ENCODE measurements around the gene ANAPC7.

ANAPC7 gene

DNA sequence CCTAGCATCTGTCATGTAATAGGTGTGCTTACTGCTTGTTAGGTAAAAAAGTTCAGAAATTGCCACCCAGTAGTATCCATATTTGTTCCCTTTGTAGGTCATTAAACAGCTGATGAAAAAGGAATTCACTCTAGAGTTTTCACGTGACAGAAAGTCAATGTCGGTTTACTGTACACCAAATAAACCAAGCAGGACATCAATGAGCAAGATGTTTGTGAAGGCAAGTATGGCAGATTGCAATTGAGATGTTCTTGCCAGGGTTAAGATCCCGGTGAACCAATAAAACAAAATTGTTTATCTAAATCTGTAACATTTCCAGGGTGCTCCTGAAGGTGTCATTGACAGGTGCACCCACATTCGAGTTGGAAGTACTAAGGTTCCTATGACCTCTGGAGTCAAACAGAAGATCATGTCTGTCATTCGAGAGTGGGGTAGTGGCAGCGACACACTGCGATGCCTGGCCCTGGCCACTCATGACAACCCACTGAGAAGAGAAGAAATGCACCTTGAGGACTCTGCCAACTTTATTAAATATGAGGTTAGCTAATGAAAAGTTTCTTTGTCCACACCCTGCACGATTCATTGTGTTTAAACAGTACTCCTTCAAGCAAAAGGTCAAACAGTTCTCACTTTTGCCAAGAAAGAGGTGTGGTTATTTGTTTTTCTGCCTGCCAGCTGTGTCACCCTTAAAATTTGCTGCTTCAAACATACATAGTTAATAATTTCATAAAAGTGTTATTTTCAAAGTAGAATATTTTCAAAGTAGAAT lies 64.1 kb downstream of the ANAPC7 start:
- no peaks in the 10 kb centered on the region for H4K20me1 ChIP-seq (ENCODE audit: insufficient read depth, low read length, poor library complexity, severe bottlenecking)
- no peaks in the 10 kb centered on the region for H3K9me2 ChIP-seq (replicated peaks; ENCODE audit: low read depth, low read length)
- no peak for TF ChIP-seq CTCF (conservative IDR thresholded peaks at IDR 0.05; ENCODE audit: low read length)
- no peak for TF ChIP-seq EZH2phosphoT487 (IDR thresholded peaks at IDR 0.05; ENCODE audit: borderline replicate concordance)
- H3K4me2 ChIP-seq (ENCODE audit: low read depth, low read length, poor library complexity, severe bottlenecking): no peak overlapping the region
- H3F3A ChIP-seq (ENCODE audit: low read depth): no peaks in the 10 kb centered on the region
- H3K9me3 ChIP-seq (ENCODE audit: insufficient read depth, low read depth, low read length): no peaks in the 10 kb centered on the region
- H2AFZ ChIP-seq (ENCODE audit: low read length): no peak overlapping the region
- no peak overlapping the region for H3K4me3 ChIP-seq (ENCODE audit: low read length, poor library complexity, severe bottlenecking)
- H3K4me1 ChIP-seq (ENCODE audit: insufficient read depth, low read length, poor library complexity, severe bottlenecking): no peaks in the 10 kb centered on the region
- no peak overlapping the region for H3K9ac ChIP-seq (ENCODE audit: low read depth, low read length, poor library complexity, severe bottlenecking)
- H3K27me3 ChIP-seq (ENCODE audit: insufficient read depth, low read length, poor library complexity, severe bottlenecking): no peaks in the 10 kb centered on the region
- no peaks in the 10 kb centered on the region for H3K79me2 ChIP-seq (ENCODE audit: insufficient read depth, low read length)
- peaks cover 99% of the 10 kb centered on the region for H3K36me3 ChIP-seq (ENCODE audit: insufficient read depth, low read length)

DNA sequence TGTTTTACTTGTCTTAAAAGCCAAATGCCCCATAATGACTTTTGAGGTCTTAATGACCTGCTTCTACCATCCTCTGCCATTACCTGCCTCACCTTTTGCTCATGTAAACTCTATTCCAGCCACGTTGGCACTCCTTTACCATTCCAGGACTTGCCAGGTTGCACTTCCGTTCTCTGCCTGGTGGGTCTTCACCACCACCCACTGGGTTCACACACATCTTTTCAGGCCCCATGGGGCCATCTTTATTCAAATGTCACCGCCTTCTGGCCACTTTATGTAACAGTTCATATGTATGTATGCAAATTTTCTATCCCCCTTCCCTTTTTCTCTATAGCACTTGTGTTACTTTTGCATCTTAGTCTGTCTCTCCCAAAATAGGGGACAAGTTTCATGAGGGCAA lies 64.8 kb downstream of the ANAPC7 start:
- H4K20me1 ChIP-seq (ENCODE audit: insufficient read depth, low read length, poor library complexity, severe bottlenecking): peaks cover under 1% of the 10 kb centered on the region
- no peak overlapping the region for H2AFZ ChIP-seq (ENCODE audit: low read length)

DNA sequence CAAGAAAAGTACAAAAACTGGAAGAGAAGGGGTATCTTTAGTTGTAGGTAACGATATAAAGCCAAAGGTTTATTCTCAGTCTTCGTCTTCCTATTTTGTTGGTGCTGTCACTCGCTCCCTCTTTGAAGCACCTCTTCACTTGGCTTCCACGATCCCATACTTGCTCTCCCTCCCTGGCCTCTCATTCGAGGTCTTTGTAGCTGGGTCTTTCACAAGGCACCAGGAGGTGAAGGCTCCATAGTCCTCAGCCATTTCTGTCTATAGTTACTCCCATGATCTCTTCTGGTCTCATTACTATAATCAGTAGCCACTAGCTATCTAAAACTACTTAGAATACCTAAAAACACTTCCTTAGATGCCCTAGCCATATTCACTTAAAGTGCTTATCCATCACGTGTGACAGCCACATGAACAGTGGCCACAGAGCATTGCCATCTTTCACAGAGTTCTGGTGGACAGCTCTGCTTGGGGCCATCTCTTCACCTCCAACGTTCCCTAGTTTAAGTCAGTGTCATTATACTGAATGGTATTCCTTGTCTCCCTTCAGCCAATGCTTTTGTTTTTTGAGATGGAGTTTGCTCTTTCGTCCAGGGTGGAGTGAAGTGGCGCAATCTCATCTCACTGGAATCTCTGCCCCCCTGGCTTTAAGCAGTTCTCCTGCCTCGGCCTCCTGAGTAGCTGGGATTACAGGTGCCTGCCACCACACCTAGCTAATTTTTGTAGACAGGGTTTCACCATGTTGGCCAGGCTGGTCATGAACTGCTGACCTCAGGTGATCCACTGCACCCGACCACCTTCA lies 65.4 kb downstream of the ANAPC7 start:
- no peak overlapping the region for H3K4me2 ChIP-seq (ENCODE audit: low read depth, low read length, poor library complexity, severe bottlenecking)
- H3K79me2 ChIP-seq (ENCODE audit: insufficient read depth, low read length): no peaks in the 10 kb centered on the region
- no peak for TF ChIP-seq CTCF (conservative IDR thresholded peaks at IDR 0.05; ENCODE audit: low read length)
- no peak for TF ChIP-seq EZH2phosphoT487 (IDR thresholded peaks at IDR 0.05; ENCODE audit: borderline replicate concordance)
- peaks cover 7% of the 10 kb centered on the region for H4K20me1 ChIP-seq (ENCODE audit: insufficient read depth, low read length, poor library complexity, severe bottlenecking)
- H3K4me1 ChIP-seq (ENCODE audit: insufficient read depth, low read length, poor library complexity, severe bottlenecking): no peaks in the 10 kb centered on the region
- no peaks in the 10 kb centered on the region for H3K9me2 ChIP-seq (replicated peaks; ENCODE audit: low read depth, low read length)
- peaks cover 99% of the 10 kb centered on the region for H3K36me3 ChIP-seq (ENCODE audit: insufficient read depth, low read length)
- no peak overlapping the region for H3K9ac ChIP-seq (ENCODE audit: low read depth, low read length, poor library complexity, severe bottlenecking)
- H2AFZ ChIP-seq (ENCODE audit: low read length): no peak overlapping the region
- no peaks in the 10 kb centered on the region for H3F3A ChIP-seq (ENCODE audit: low read depth)
- no peak overlapping the region for H3K4me3 ChIP-seq (ENCODE audit: low read length, poor library complexity, severe bottlenecking)
- H3K27me3 ChIP-seq (ENCODE audit: insufficient read depth, low read length, poor library complexity, severe bottlenecking): no peaks in the 10 kb centered on the region
- H3K9me3 ChIP-seq (ENCODE audit: insufficient read depth, low read depth, low read length): no peaks in the 10 kb centered on the region

More for the DNA sequence above, 64.8 kb downstream of the ANAPC7 start:
- H3K36me3 ChIP-seq (ENCODE audit: insufficient read depth, low read length): peaks cover 99% of the 10 kb centered on the region
- no peaks in the 10 kb centered on the region for H3F3A ChIP-seq (ENCODE audit: low read depth)
- no peak overlapping the region for H3K4me3 ChIP-seq (ENCODE audit: low read length, poor library complexity, severe bottlenecking)
- no peak overlapping the region for H3K4me2 ChIP-seq (ENCODE audit: low read depth, low read length, poor library complexity, severe bottlenecking)
- no peaks in the 10 kb centered on the region for H3K27me3 ChIP-seq (ENCODE audit: insufficient read depth, low read length, poor library complexity, severe bottlenecking)
- peak; percentile 49 for TF ChIP-seq CTCF (conservative IDR thresholded peaks at IDR 0.05; ENCODE audit: low read length)
- no peak for TF ChIP-seq EZH2phosphoT487 (IDR thresholded peaks at IDR 0.05; ENCODE audit: borderline replicate concordance)
- H3K79me2 ChIP-seq (ENCODE audit: insufficient read depth, low read length): no peaks in the 10 kb centered on the region
- no peaks in the 10 kb centered on the region for H3K9me3 ChIP-seq (ENCODE audit: insufficient read depth, low read depth, low read length)
- no peak overlapping the region for H3K9ac ChIP-seq (ENCODE audit: low read depth, low read length, poor library complexity, severe bottlenecking)
- H3K4me1 ChIP-seq (ENCODE audit: insufficient read depth, low read length, poor library complexity, severe bottlenecking): no peaks in the 10 kb centered on the region
- H3K9me2 ChIP-seq (replicated peaks; ENCODE audit: low read depth, low read length): no peaks in the 10 kb centered on the region

Measured in Loucy (cell line).